ENCODE measurements around the gene SHISAL1.
"Not testable (repeated sequence)": the region's sequence is repeated elsewhere in the genome, so short reads cannot be mapped to it uniquely, and the experiment has no call there.

SHISAL1 gene

GRCh38 chr22:44245438-44245837 is 67.3 kb downstream of the SHISAL1 start:
- Mint-ChIP-seq H3K9me3 (no peaks in the 10 kb centered on the region), H3K4me1 (ENCODE audit: low read depth) (no peaks in the 10 kb centered on the region), H3K27ac (no peak overlapping the region), H3K4me3 (no peak overlapping the region), H3K36me3 (ENCODE audit: low read depth) (no peaks in the 10 kb centered on the region), H3K27me3 (peaks cover 13% of the 10 kb centered on the region)

DNA sequence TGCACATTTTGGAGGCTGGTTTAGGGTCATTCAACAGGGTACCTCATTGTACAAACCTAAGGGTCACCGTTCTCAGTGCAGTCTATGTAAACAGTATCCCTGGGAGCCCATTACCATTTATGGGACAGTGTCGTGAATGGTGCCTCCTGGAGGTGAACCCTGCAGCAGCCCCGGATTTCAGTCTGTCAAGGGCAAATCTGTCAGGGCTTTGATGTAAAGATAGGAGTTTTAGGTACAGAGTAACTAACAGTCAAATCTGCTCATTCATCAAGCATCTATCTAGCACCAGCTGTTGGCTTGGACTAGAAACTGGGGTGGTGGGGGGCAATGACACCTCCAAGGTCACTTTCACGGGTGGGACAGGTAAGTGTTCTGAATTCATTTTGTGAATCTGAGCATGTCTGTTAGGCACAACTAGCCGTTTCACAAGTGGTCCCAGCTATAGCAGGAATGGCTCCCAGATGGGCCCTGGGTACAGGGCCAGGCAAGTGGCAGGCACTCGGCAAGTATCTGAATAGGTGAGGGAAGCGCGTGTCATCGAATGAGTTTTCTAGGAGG is 68.4 kb downstream of the SHISAL1 start:
- H3K27ac Mint-ChIP-seq, result no peak overlapping the region
- H3K4me3 Mint-ChIP-seq, result no peak overlapping the region
- H3K36me3 Mint-ChIP-seq (ENCODE audit: low read depth), result no peaks in the 10 kb centered on the region
- peaks cover 13% of the 10 kb centered on the region for H3K27me3 Mint-ChIP-seq
- H3K9me3 Mint-ChIP-seq, result no peaks in the 10 kb centered on the region
- no peaks in the 10 kb centered on the region for H3K4me1 Mint-ChIP-seq (ENCODE audit: low read depth)

DNA sequence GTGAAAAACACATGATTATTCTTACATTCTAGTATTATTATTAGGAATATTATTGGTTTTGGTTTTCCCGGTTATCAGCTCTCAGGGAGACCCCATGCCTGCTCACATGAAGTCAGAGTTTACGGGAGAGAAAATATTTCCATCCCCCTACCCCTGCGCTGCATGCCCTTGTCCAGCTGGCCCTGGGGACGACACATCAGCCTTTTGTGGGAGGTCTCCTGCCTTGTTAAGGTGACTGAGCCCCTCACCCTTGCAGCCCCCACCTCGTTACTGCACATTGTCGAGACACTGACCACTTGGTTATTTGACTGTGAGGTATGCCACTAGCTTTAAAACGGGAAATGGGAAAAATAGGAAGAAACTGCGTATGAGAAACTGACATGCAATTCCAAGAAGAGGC is 69.0 kb downstream of the SHISAL1 start:
- Mint-ChIP-seq H3K36me3 (ENCODE audit: low read depth) (no peaks in the 10 kb centered on the region), H3K4me3 (no peak overlapping the region), H3K9me3 (no peaks in the 10 kb centered on the region), H3K4me1 (ENCODE audit: low read depth) (no peaks in the 10 kb centered on the region), H3K27me3 (peaks cover 13% of the 10 kb centered on the region), H3K27ac (no peak overlapping the region)

DNA sequence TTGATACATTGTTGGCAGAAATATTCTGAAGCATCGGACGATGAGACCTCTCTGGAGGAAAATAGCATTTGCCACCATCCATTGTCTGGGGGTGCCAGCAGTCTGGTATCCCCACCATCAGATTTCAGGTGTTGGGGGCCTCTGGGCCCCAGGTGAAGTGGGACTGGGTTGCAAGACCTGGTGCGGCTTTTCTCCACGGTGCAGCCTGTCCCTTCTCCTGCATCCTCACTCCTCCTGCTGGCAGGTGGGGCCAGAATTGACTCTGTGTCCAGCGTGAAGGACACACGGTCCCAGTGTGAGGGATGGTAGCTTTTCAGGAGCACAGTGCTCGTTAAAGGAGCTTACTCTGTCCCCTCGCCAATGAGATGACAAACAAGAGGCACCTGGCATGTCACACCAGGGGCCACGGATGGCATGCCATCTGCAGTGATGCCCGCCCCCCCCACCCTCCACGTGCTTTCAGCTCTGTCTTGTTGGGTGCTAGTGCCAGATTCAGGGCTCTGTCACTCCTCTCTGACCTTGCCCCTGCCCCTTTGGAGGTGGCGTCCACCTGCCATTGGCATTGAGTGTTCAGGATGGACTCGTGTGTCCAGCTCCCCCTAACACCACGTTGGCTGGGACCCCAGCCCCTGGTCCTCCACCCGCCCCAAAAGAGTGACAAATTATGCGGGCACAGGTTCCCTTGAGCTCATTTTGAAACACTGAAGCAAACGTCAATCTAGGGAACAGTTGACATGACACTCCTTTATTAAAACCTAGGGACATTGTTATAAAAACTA is 69.6 kb downstream of the SHISAL1 start:
- Mint-ChIP-seq H3K4me1 (ENCODE audit: low read depth) (no peaks in the 10 kb centered on the region), H3K27ac (no peak overlapping the region), H3K27me3 (peaks cover 13% of the 10 kb centered on the region), H3K9me3 (no peaks in the 10 kb centered on the region), H3K36me3 (ENCODE audit: low read depth) (no peaks in the 10 kb centered on the region), H3K4me3 (no peak overlapping the region)

GRCh38 chr22:44241121-44241520 is 71.6 kb downstream of the SHISAL1 start:
- not testable (repeated sequence) for H3K27ac Mint-ChIP-seq; H3K9me3 Mint-ChIP-seq; H3K4me1 Mint-ChIP-seq (ENCODE audit: low read depth); H3K36me3 Mint-ChIP-seq (ENCODE audit: low read depth); H3K4me3 Mint-ChIP-seq
- peaks cover 19% of the 10 kb centered on the region for H3K27me3 Mint-ChIP-seq

DNA sequence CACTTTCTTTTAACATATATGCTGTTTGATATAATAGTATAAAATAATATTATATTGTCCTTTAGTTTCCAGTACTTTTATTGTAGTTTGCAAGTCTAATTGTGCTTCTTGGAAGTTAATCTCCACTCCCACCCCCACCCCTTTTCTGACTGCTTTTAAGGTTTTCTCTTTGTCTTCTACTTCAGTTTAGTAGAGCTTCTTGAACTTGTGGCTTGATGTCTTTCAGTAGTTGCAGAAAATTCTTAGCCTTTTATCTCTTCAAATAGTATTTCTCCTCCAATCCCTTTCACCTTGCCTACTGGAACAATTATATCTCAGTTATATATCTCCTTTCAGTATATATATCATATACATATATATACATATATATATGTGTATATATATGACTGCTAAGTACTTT is 75.5 kb downstream of the SHISAL1 start:
- no peak overlapping the region for H3K4me3 Mint-ChIP-seq
- no peaks in the 10 kb centered on the region for H3K4me1 Mint-ChIP-seq (ENCODE audit: low read depth)

DNA sequence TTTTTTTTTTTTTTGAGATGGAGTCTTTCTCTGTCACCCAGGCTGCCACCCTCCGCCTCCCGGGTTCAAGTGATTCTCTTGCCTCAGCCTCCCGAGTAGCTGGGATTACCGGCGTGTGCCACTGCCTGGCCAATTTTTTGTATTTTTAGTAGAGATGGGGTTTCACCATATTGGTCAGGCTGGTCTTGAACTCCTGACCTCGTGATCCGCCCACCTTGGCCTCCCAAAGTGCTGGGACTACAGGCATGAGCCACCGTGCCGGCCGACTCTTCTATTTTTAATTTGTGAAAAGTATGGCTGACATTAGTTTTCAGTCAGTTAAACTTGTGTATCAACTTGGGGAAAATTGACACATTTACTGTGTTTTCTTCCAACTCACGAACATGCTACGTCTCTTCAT is 78.4 kb downstream of the SHISAL1 start:
- not testable (repeated sequence) for H3K27me3 Mint-ChIP-seq; H3K27ac Mint-ChIP-seq; H3K4me1 Mint-ChIP-seq (ENCODE audit: low read depth); H3K4me3 Mint-ChIP-seq; H3K36me3 Mint-ChIP-seq (ENCODE audit: low read depth); H3K9me3 Mint-ChIP-seq

More for the DNA sequence above, 75.5 kb downstream of the SHISAL1 start:
- Mint-ChIP-seq H3K27me3 (peaks cover 13% of the 10 kb centered on the region), H3K9me3 (no peaks in the 10 kb centered on the region), H3K36me3 (ENCODE audit: low read depth) (no peaks in the 10 kb centered on the region), H3K27ac (no peak overlapping the region)

GRCh38 chr22:44231233-44231632 is 81.5 kb downstream of the SHISAL1 start:
- Mint-ChIP-seq H3K27me3 (peaks cover 12% of the 10 kb centered on the region), H3K9me3 (peaks cover 11% of the 10 kb centered on the region), H3K4me3 (no peak overlapping the region), H3K4me1 (ENCODE audit: low read depth) (no peaks in the 10 kb centered on the region), H3K36me3 (ENCODE audit: low read depth) (no peaks in the 10 kb centered on the region), H3K27ac (no peak overlapping the region)

- Mint-ChIP-seq H3K4me1 (ENCODE audit: low read depth) (no peaks in the 10 kb centered on the region), H3K36me3 (ENCODE audit: low read depth) (no peaks in the 10 kb centered on the region), H3K4me3 (no peak overlapping the region), H3K27me3 (peaks cover 24% of the 10 kb centered on the region), H3K27ac (no peak overlapping the region), H3K9me3 (peaks cover 11% of the 10 kb centered on the region)
Measured at GRCh38 chr22:44229809-44230208, 82.9 kb downstream of the SHISAL1 start.

DNA sequence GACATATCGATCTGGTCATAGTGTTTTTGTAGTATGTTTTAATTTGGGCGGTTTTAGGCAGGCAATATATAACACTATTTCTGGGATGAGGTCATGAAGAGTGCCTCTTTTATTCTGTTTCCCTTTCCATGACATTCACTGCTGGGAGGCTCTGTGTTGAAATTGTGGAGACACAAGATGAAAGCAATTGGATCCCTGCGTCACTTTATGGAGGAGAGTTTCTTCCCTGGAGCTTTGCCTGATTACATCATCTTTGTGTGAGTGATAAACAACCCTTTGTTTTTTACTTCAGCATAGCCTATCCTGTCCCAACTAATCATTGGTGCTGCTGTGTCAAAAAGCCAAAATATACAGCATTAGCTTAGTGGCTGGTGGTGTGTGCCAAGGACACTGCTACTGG is 83.4 kb downstream of the SHISAL1 start:
- Mint-ChIP-seq H3K27ac (no peak overlapping the region), H3K4me1 (ENCODE audit: low read depth) (no peaks in the 10 kb centered on the region), H3K36me3 (ENCODE audit: low read depth) (no peaks in the 10 kb centered on the region), H3K9me3 (peaks cover 11% of the 10 kb centered on the region), H3K27me3 (peaks cover 24% of the 10 kb centered on the region), H3K4me3 (no peak overlapping the region)

DNA sequence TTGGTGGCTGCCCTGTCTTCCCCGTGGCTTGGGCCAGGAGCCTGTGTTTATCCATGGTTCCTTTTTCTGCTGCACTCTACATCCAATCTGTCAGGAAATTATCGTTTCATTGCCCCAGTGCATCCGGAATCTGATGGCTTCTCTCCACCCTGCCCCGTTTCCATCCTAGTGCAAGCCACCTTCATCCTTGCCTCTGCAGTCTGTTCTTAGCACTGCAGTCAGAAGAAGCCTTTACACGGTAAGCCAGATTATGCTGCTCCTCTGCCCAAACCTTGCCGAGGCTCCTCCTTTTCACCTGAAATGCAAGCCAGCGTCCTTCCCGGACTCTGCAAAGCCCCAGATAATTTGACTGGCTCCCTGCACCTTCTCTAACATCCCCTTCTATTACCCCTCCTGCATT is 86.9 kb downstream of the SHISAL1 start:
- H3K27me3 Mint-ChIP-seq, result peaks cover 24% of the 10 kb centered on the region

DNA sequence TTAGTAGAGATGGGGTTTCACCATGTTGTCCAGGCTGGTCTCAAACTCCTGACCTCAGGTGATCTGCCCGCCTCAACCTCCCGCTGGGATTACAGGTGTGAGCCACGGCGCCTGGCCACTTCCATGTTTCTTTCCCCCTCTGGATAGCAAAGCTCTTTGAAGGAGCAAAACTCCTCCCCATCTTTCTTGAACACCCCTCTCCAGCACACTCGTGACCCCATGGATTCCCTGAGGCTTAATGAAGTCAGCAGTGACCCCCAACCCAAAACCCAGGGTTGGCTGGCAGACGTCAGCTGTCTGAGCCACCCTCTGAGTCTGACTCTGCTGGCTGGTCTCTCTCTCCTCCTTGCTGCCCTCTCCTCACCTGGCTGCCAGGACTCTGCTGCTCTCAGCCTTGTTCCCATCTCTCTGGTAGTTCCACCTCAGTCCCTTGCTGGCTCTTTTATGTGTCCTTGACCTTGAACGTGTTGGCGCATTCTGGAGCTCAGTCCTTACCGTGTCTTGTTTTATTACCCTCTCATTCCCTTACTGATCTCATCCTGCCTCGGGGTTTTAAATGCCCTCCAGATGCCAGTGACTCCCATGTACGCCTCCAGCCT is 87.6 kb downstream of the SHISAL1 start:
- peaks cover 24% of the 10 kb centered on the region for H3K27me3 Mint-ChIP-seq

More for the DNA sequence above, 86.9 kb downstream of the SHISAL1 start:
- H3K9me3 Mint-ChIP-seq, result peaks cover 11% of the 10 kb centered on the region
- no peak overlapping the region for H3K4me3 Mint-ChIP-seq
- no peaks in the 10 kb centered on the region for H3K4me1 Mint-ChIP-seq (ENCODE audit: low read depth)
- H3K27ac Mint-ChIP-seq, result no peak overlapping the region
- H3K36me3 Mint-ChIP-seq (ENCODE audit: low read depth), result no peaks in the 10 kb centered on the region

GRCh38 chr22:44224166-44224565 is 88.6 kb downstream of the SHISAL1 start:
- Mint-ChIP-seq H3K9me3 (peaks cover under 1% of the 10 kb centered on the region), H3K36me3 (ENCODE audit: low read depth) (no peaks in the 10 kb centered on the region), H3K27me3 (peaks cover 24% of the 10 kb centered on the region), H3K27ac (no peak overlapping the region), H3K4me1 (ENCODE audit: low read depth) (no peaks in the 10 kb centered on the region), H3K4me3 (no peak overlapping the region)

More for the DNA sequence above, 87.6 kb downstream of the SHISAL1 start:
- no peaks in the 10 kb centered on the region for H3K36me3 Mint-ChIP-seq (ENCODE audit: low read depth)
- H3K27ac Mint-ChIP-seq, result no peak overlapping the region
- H3K4me3 Mint-ChIP-seq, result no peak overlapping the region
- H3K4me1 Mint-ChIP-seq (ENCODE audit: low read depth), result no peaks in the 10 kb centered on the region
- H3K9me3 Mint-ChIP-seq, result peaks cover 11% of the 10 kb centered on the region

DNA sequence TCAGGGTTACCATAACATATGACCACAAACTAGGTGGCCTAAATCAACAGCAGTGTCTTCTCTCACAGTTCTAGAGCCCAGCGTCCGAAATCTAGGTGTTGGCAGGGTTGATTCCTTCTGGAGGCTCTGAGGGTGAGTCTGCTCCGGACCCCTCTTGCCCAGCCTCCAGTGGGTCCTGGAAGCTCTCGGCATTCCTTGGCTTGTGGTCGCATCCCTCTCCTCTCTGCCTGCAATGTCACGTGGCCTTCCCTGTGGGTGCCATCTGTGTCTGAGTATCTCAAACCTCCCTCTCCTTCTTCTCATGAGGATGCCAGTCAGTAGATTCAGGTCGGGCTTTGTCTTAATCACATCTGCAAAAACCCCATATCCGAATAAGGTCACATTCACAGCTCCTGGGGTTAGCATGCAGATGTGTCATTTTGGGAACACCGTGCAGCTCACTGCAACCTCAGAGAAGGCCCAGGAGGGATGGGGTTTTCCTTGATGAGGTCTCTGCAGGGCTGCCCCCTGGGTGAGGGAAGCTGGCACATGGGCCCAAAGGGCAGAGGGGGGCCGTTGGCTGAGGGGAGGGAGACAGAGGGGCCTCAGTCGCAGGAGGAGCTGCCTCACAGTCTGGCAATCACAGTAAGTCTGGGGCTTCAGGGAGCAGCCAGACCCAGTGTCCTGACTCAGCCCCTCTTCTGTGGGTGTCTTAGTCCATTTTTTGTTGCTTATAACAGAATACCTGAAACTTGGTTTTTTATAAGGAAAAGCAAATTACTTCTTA is 90.9 kb downstream of the SHISAL1 start:
- Mint-ChIP-seq H3K27ac (no peak overlapping the region), H3K27me3 (peaks cover 16% of the 10 kb centered on the region)

More for the DNA sequence above, 90.9 kb downstream of the SHISAL1 start:
- Mint-ChIP-seq H3K4me1 (ENCODE audit: low read depth) (no peaks in the 10 kb centered on the region), H3K36me3 (ENCODE audit: low read depth) (no peaks in the 10 kb centered on the region), H3K9me3 (no peaks in the 10 kb centered on the region), H3K4me3 (no peak overlapping the region)

Measured in stimulated activated naive CD8-positive, alpha-beta T cell treated with anti-CD3 and anti-CD28 coated beads, Interleukin-15, Interleukin-2, amounts not matched to agents 100 ng/mL and 50 ng/mL, for 24 hours (primary cell).